SK-N-SH (cell line): ENCODE measurements around the gene CLIC5.

Experiments
- EP300 ChIP-seq, 2 experiments: IDR thresholded peaks; 2 replicates each; pipeline versions ENCODE4 v1.4.0 to v1.6.1; 2012; ENCODE audit warnings: borderline replicate concordance in 1 of 2, low read depth in 1 of 2, low read length in 1 of 2
- EZH2phosphoT487 ChIP-seq: fragments of 200-600 bp; sonication (generic); IDR thresholded peaks from 2 replicates; pipeline ENCODE4 v1.6.1; 2017; ENCODE audit warnings: low read depth, mixed run types, mild to moderate bottlenecking, antibody characterized with exemption, moderate library complexity, borderline replicate concordance
- FOXM1 ChIP-seq: IDR thresholded peaks from 2 replicates; pipeline ENCODE4 v1.4.0; 2012; ENCODE audit warnings: low read depth, mild to moderate bottlenecking
- MXI1 ChIP-seq: IDR thresholded peaks from 2 replicates; pipeline ENCODE4 v1.6.1; 2012; ENCODE audit warnings: mild to moderate bottlenecking, low read depth, low read length, improper control_type of control experiment
- NFIC ChIP-seq: IDR thresholded peaks from 2 replicates; pipeline ENCODE4 v1.4.0; 2012; ENCODE audit warnings: borderline replicate concordance
- NRF1 ChIP-seq: IDR thresholded peaks from 2 replicates; pipeline ENCODE4 v1.6.1; 2012; ENCODE audit warnings: low read depth, mild to moderate bottlenecking, low read length
- POLR2AphosphoS5 ChIP-seq: IDR thresholded peaks from 2 replicates; pipeline ENCODE4 v1.6.1; 2012; ENCODE audit warnings: low read depth, low read length
- RAD21 ChIP-seq: IDR thresholded peaks from 2 replicates; pipeline ENCODE4 v1.6.1; 2012; ENCODE audit warnings: mild to moderate bottlenecking, low read length
- RCOR1 ChIP-seq: fragments of 150-350 bp; IDR thresholded peaks from 2 replicates; pipeline ENCODE4 v1.6.1; 2017; ENCODE audit warnings: antibody characterized with exemption, low read length
- RXRA ChIP-seq: IDR thresholded peaks from 2 replicates; pipeline ENCODE4 v1.4.0; 2012; ENCODE audit warnings: low read depth, mild to moderate bottlenecking, borderline replicate concordance
- SIN3A ChIP-seq: IDR thresholded peaks from 2 replicates; pipeline ENCODE4 v1.6.1; 2012; ENCODE audit warnings: low read depth, mild to moderate bottlenecking, low read length, moderate library complexity, borderline replicate concordance
- USF2 ChIP-seq: fragments of 150-350 bp; IDR thresholded peaks from 2 replicates; pipeline ENCODE4 v1.6.1; 2017; ENCODE audit warnings: antibody characterized with exemption, low read length, low read depth, borderline replicate concordance
- TF ChIP-seq, protein P1 (sequence below): IDR thresholded peaks from 2 replicates; pipeline ENCODE4 v1.4.0; 2012; ENCODE audit warnings: low read depth
- TF ChIP-seq, protein P2 (sequence below): fragments of 200-600 bp; sonication (generic); IDR thresholded peaks from 2 replicates; pipeline ENCODE4 v1.6.1; 2017; ENCODE audit warnings: antibody characterized with exemption, mild to moderate bottlenecking, moderate library complexity

- TF ChIP-seq RAD21 (peak; percentile 56), POLR2AphosphoS5 (no peak), RXRA (no peak), RCOR1 (no peak), USF2 (no peak), NFIC (no peak), EZH2phosphoT487 (no peak), NRF1 (no peak), EP300 (IDR thresholded peaks at IDR 0.05; ENCODE audit: borderline replicate concordance in 1 of 2, low read depth in 1 of 2, low read length in 1 of 2) (no peak), MXI1 (no peak), SIN3A (no peak), FOXM1 (no peak)
- TF ChIP-seq, protein P1, sequence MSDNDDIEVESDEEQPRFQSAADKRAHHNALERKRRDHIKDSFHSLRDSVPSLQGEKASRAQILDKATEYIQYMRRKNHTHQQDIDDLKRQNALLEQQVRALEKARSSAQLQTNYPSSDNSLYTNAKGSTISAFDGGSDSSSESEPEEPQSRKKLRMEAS = peak; percentile 49; the same call in 1 of the 2 replicates
- TF ChIP-seq, protein P2, sequence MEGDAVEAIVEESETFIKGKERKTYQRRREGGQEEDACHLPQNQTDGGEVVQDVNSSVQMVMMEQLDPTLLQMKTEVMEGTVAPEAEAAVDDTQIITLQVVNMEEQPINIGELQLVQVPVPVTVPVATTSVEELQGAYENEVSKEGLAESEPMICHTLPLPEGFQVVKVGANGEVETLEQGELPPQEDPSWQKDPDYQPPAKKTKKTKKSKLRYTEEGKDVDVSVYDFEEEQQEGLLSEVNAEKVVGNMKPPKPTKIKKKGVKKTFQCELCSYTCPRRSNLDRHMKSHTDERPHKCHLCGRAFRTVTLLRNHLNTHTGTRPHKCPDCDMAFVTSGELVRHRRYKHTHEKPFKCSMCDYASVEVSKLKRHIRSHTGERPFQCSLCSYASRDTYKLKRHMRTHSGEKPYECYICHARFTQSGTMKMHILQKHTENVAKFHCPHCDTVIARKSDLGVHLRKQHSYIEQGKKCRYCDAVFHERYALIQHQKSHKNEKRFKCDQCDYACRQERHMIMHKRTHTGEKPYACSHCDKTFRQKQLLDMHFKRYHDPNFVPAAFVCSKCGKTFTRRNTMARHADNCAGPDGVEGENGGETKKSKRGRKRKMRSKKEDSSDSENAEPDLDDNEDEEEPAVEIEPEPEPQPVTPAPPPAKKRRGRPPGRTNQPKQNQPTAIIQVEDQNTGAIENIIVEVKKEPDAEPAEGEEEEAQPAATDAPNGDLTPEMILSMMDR = peak; percentile 69
Measured at GRCh38 chr6:45946352-45946751, 69.3 kb downstream of the CLIC5 start.
